Vagina (tissue), 2 donors: ENCODE measurements around the gene CLPTM1L.

Experiments used
- CTCF ChIP-seq, 3 experiments: fragments of 450-650 bp in 2 of 3; fragments of 200-600 bp in 1 of 3; sonication (generic) in 1 of 3; IDR thresholded peaks; one replicate each; pipeline ENCODE4 v1.5.1; 2017 to 2019; ENCODE audit warnings: antibody characterized with exemption in 3 of 3, mild to moderate bottlenecking in 2 of 3, moderate library complexity in 2 of 3
- POLR2A ChIP-seq, 2 donors: fragments of 450-650 bp; IDR thresholded peaks; one replicate each; pipeline ENCODE4 v1.6.1; 2017; ENCODE audit warnings: antibody characterized with exemption in 2 of 2, mild to moderate bottlenecking in 2 of 2, moderate library complexity in 2 of 2
- POLR2AphosphoS5 ChIP-seq, 2 donors: sonication (generic); formaldehyde crosslinking; IDR thresholded peaks; one replicate each; pipeline ENCODE4 v1.9.0; 2017; ENCODE audit warnings: antibody characterized with exemption in 2 of 2, mild to moderate bottlenecking in 2 of 2, low read depth in 1 of 2; ENCODE audit not compliant: insufficient read depth in 1 of 2

GRCh38 chr5:1317921-1318565, 26.9 kb downstream of the CLPTM1L start:
- no peak for TF ChIP-seq CTCF (IDR thresholded peaks at IDR 0.05)
- TF ChIP-seq POLR2A (IDR thresholded peaks at IDR 0.05): no peak
- no peak for TF ChIP-seq POLR2AphosphoS5 (IDR thresholded peaks at IDR 0.05; ENCODE audit: insufficient read depth in 1 of 2, low read depth in 1 of 2)
